ENCODE data around the gene TP53I13. TPM values are rescaled to one million over a fixed set of nuclear protein-coding genes. Genes with fewer than 3 reads are reported as not detected.

Gene TP53I13
- total and polyA plus RNA-seq, 3 donors from 2014 or later = 72.3 to 89.6 (median 86.3) TPM

GRCh38 chr17:29546085-29546484 lies 22.4 kb upstream of the TP53I13 start:
- intact Hi-C loops (cut with DNase I; ENCODE audit: low total_unique reads) = no loop called here
- DNase-seq = no peak
- Histone ChIP-seq H3K9me3 (no peaks in the 10 kb centered on the region), H3K4me1 (no peaks in the 10 kb centered on the region), H3K27me3 (no peaks in the 10 kb centered on the region), H3K27ac (no peak overlapping the region), H3K4me3 (no peak overlapping the region), H3K36me3 (ENCODE audit: low read depth, missing control alignments) (no peaks in the 10 kb centered on the region)
- no peak for TF ChIP-seq POLR2A (IDR thresholded peaks at IDR 0.05)
- no peak for TF ChIP-seq CTCF (IDR thresholded peaks at IDR 0.05)
- 75 to 85% methylated on average over 1 of the region's 1 CpG for WGBS, 2 donors

- intact Hi-C loops (cut with DNase I; ENCODE audit: low total_unique reads) = no loop called here
Measured at GRCh38 chr17:29546830-29547229, 21.7 kb upstream of the TP53I13 start.

GRCh38 chr17:29549177-29549923 lies 19.2 kb upstream of the TP53I13 start:
- no peak overlapping the region for H3K4me3 ChIP-seq
- no peak for DNase-seq
- H3K27me3 ChIP-seq = no peaks in the 10 kb centered on the region
- intact Hi-C loops (cut with DNase I; ENCODE audit: low total_unique reads) = no loop called here
- H3K9me3 ChIP-seq = no peaks in the 10 kb centered on the region
- WGBS, 2 donors = 46 to 52% methylated on average over 5 of the region's 5 CpGs
- H3K4me1 ChIP-seq = no peaks in the 10 kb centered on the region
- TF ChIP-seq POLR2A (IDR thresholded peaks at IDR 0.05) = no peak
- no peak for TF ChIP-seq CTCF (IDR thresholded peaks at IDR 0.05)
- no peaks in the 10 kb centered on the region for H3K36me3 ChIP-seq (ENCODE audit: low read depth, missing control alignments)
- no peak overlapping the region for H3K27ac ChIP-seq

More at GRCh38 chr17:29546830-29547229, 21.7 kb upstream of the TP53I13 start:
- Histone ChIP-seq H3K4me1 (no peaks in the 10 kb centered on the region), H3K27me3 (no peaks in the 10 kb centered on the region), H3K36me3 (ENCODE audit: low read depth, missing control alignments) (no peaks in the 10 kb centered on the region), H3K9me3 (no peaks in the 10 kb centered on the region), H3K27ac (no peak overlapping the region), H3K4me3 (no peak overlapping the region)
- DNase-seq = no peak
- 97% methylated on average over 1 of the region's 1 CpG for WGBS, 2 donors
- TF ChIP-seq CTCF (IDR thresholded peaks at IDR 0.05) (no peak), POLR2A (IDR thresholded peaks at IDR 0.05) (no peak)

- Histone ChIP-seq H3K36me3 (ENCODE audit: low read depth, missing control alignments) (no peaks in the 10 kb centered on the region), H3K27me3 (no peaks in the 10 kb centered on the region), H3K4me1 (no peaks in the 10 kb centered on the region), H3K9me3 (no peaks in the 10 kb centered on the region), H3K4me3 (no peak overlapping the region), H3K27ac (no peak overlapping the region)
- TF ChIP-seq POLR2A (IDR thresholded peaks at IDR 0.05) (no peak), CTCF (IDR thresholded peaks at IDR 0.05) (no peak)
- no peak for DNase-seq
- WGBS, 2 donors = 64 to 86% methylated on average over 3 of the region's 3 CpGs
- intact Hi-C loops (cut with DNase I; ENCODE audit: low total_unique reads) = no loop called here
Measured at GRCh38 chr17:29555840-29556239, 12.7 kb upstream of the TP53I13 start.
